Measurements from ENCODE around the gene MS4A4A. TPM values are rescaled to one million over a fixed set of nuclear protein-coding genes. Genes with fewer than 3 reads are reported as not detected.

MS4A4A gene
- total RNA-seq, 1 experiment from 2014 or later = not detected

DNA sequence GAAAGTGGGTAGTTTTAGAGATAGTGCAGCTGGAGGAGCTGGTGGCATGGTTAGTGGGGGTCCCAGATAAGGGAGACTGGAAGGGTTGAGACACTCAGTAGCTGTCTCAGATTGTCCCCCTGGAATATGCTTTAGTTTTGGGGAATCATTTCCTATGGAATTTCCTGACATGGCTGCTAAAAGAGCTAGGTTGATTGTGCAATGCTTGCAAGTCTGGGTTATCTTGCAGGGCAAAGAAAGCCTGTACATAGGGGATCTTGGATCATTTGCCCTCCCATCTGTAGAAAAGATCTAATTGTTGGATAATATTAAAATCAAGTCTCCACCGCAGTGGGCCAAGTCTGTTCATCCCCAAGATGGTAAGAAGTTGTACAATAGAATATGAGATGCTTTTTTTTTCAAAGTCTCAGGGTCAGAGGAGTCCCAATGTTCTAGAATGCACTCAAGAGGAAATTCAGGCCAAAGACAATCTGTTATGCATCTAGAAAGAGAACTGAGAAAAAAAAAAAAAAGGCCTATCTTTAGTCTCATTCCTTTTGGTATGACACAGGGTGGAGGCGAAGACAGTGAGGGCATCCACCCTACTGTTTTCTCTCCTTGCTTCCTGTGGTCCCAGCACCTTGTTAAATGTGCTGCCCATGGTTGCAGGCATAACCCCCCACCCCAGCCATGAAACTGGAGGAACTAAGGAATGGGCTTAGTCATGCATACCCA is 66.8 kb downstream of the MS4A4A start:
- DNase-seq (ENCODE audit: low read depth) = no peak

DNA sequence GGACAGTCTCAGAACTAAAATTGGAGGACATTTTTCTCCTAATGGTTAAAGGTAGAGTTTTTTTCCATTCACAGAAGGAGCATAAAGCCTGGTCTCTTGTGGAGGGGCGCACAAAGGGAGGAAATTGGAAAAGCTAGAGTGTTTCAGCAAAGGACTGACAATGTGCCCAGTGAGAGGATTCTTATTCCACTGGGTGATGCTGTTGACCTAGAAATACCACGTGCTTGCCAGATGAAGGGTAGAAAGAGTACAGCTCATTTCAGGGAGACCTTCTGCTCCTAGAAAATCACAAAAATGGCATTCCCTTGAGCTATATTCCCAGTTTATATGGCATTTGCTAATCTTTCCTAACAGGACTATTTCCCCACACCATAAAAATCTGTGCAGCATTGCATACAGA is 67.7 kb downstream of the MS4A4A start:
- no peak for DNase-seq (ENCODE audit: low read depth)

DNA sequence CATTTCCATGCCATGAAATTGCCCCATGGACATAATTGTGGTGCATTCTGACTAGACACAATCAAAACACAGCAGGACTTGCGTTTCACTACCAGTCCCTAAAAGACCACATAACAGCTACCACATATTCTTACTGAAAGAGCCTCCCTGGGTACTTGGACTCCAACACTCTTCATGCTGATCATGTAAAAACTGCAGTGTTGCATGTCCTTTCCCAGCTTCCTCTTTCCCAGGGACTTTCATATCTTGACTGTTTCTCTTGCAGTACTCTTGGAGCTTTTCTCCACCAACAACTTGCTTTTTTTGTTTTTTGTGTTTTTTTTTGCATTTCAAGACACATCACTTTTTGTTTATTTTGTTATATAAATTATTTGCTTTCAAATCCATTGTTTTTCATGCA is 69.5 kb downstream of the MS4A4A start:
- no peak for DNase-seq (ENCODE audit: low read depth)

DNA sequence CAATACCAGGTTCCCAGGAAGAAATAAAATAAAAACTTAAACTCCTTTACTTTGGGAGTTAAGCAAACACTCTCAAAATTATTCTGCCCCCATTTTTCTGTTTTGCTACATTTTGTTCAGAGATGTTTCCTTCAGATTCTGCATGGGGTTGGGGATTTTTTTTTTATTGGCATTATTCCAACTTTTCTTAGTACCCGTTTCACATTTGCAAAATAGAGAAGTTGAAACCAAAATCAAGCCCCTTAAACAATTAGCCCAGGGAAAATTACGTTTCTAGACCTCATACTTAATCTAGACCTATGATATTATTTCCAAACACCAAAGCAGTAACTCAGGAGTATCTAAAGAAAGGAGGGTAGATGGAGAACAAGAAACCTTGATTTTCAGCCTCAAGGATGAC is 77.3 kb downstream of the MS4A4A start:
- no peak for DNase-seq (ENCODE audit: low read depth)

Other genes with a start within 250 kb of the MS4A4A start
- not detected in 2 replicates for gene OOSP2, start 240.3 kb upstream of the MS4A4A start, total RNA-seq (2014; rRNA removed; shearing (Covaris generic))
- gene MS4A3, start 224.0 kb upstream of the MS4A4A start, total RNA-seq (2014; rRNA removed; shearing (Covaris generic)) = not detected in 2 replicates
- not detected in 2 replicates for gene MS4A2, start 192.0 kb upstream of the MS4A4A start, total RNA-seq (2014; rRNA removed; shearing (Covaris generic))
- not detected in 2 replicates for gene MS4A6A, start 97.6 kb upstream of the MS4A4A start, total RNA-seq (2014; rRNA removed; shearing (Covaris generic))
- not detected in 2 replicates for gene MS4A4E, start 37.5 kb upstream of the MS4A4A start, total RNA-seq (2014; rRNA removed; shearing (Covaris generic))
- not detected in 2 replicates for gene MS4A6E, start 46.6 kb downstream of the MS4A4A start, total RNA-seq (2014; rRNA removed; shearing (Covaris generic))
- not detected in 2 replicates for gene MS4A7, start 97.9 kb downstream of the MS4A4A start, total RNA-seq (2014; rRNA removed; shearing (Covaris generic))
- not detected in 2 replicates for gene MS4A14, start 115.8 kb downstream of the MS4A4A start, total RNA-seq (2014; rRNA removed; shearing (Covaris generic))
- gene MS4A5, start 148.9 kb downstream of the MS4A4A start, total RNA-seq (2014; rRNA removed; shearing (Covaris generic)) = not detected in 2 replicates
- not detected in 2 replicates for gene MS4A1, start 175.2 kb downstream of the MS4A4A start, total RNA-seq (2014; rRNA removed; shearing (Covaris generic))
- not detected in 2 replicates for gene MS4A12, start 212.1 kb downstream of the MS4A4A start, total RNA-seq (2014; rRNA removed; shearing (Covaris generic))
- not detected in 2 replicates for gene MS4A13, start 234.7 kb downstream of the MS4A4A start, total RNA-seq (2014; rRNA removed; shearing (Covaris generic))

Measured in HT1080 (cell line).